Endodermal cell (in vitro differentiated cells): ENCODE data around the gene DENND1A. TPM values are rescaled to one million over a fixed set of nuclear protein-coding genes. Genes with fewer than 3 reads are reported as not detected.
A peak's percentile ranks its signal among the peaks of the same experiment; 100 is the strongest.

Experiments used
- DNase-seq: peaks from one replicate; pipeline ENCODE4 v3.0.0-alpha.2; 2017
- H3K27ac ChIP-seq: 2 replicates; pipeline ENCODE4 v1.5.1; 2013; ENCODE audit warnings: mild to moderate bottlenecking, low read depth, low read length, moderate library complexity
- H3K27me3 ChIP-seq: 2 replicates; pipeline ENCODE4 v1.6.1; 2013; ENCODE audit warnings: mild to moderate bottlenecking, low read length, moderate library complexity; ENCODE audit not compliant: insufficient read depth, control insufficient read depth, poor library complexity, severe bottlenecking
- H3K36me3 ChIP-seq: 2 replicates; pipeline ENCODE4 v1.7.0; 2013; ENCODE audit warnings: mild to moderate bottlenecking, low read length, moderate library complexity; ENCODE audit not compliant: control insufficient read depth, insufficient read depth
- H3K4me1 ChIP-seq: one replicate; pipeline ENCODE4 v1.7.0; 2013; ENCODE audit warnings: low read length; ENCODE audit not compliant: control insufficient read depth, insufficient read depth
- H3K4me3 ChIP-seq: 2 replicates; pipeline ENCODE4 v1.5.1; 2013; ENCODE audit warnings: mild to moderate bottlenecking, low read length, moderate library complexity
- H3K9ac ChIP-seq: 2 replicates; pipeline ENCODE4 v1.6.1; 2013; ENCODE audit warnings: mild to moderate bottlenecking, low read length, moderate library complexity; ENCODE audit not compliant: poor library complexity, severe bottlenecking; ENCODE audit errors: extremely low read depth
- H3K9me3 ChIP-seq: 2 replicates; pipeline ENCODE4 v1.6.1; 2013; ENCODE audit warnings: mild to moderate bottlenecking, low read length, moderate library complexity; ENCODE audit not compliant: control insufficient read depth
- H3K27ac Mint-ChIP-seq: 2 replicates; pipeline ENCODE4 v1.8.0; 2020; ENCODE audit warnings: mixed read lengths
- H3K27me3 Mint-ChIP-seq: 2 replicates; pipeline ENCODE4 v1.8.0; 2021; ENCODE audit warnings: mild to moderate bottlenecking, mixed read lengths; ENCODE audit not compliant: insufficient read depth
- H3K36me3 Mint-ChIP-seq: 2 replicates; pipeline ENCODE4 v1.8.0; 2020; ENCODE audit warnings: low read depth, mixed read lengths
- H3K4me1 Mint-ChIP-seq: 2 replicates; pipeline ENCODE4 v1.8.0; 2020; ENCODE audit warnings: mixed read lengths
- H3K4me3 Mint-ChIP-seq: 2 replicates; pipeline ENCODE4 v1.8.0; 2020; ENCODE audit warnings: mild to moderate bottlenecking, moderate library complexity, mixed read lengths
- H3K9me3 Mint-ChIP-seq: 2 replicates; pipeline ENCODE4 v1.8.0; 2020; ENCODE audit warnings: mild to moderate bottlenecking, mixed read lengths
- CTCF ChIP-seq: fragments of 200-600 bp; sonication (generic); conservative IDR thresholded peaks from 2 replicates; pipeline ENCODE4 v1.5.0; 2021; ENCODE audit warnings: antibody characterized with exemption, mild to moderate bottlenecking
- whole genome bisulfite sequencing, 2 experiments: methylation state at CpG; one replicate each; pipeline versions ENCODE4 v1.1.5 to v1.1.7; 2013; ENCODE audit warnings: missing lambda C conversion rate in 2 of 2, mixed read lengths in 1 of 2; ENCODE audit not compliant: insufficient coverage in 1 of 2, insufficient read length in 1 of 2; 5-methylcytosine and 5-hydroxymethylcytosine counted together
- total RNA-seq, 2 donors: library from RNA; stranded (reverse); fragmentation: NEBNext Ultra II Directional in 1 of 2; extraction: Animal tissue kit (Norgen Biotek cat#: 25700) in 1 of 2; gene quantifications; 2 replicates in 1 of 2; 3 replicates in 1 of 2; pipeline ENCODE4 v1.2.1, GENCODE V29; 2021

The DENND1A gene
- total RNA-seq, 2 donors from 2014 or later, result 29.5 to 38.4 TPM

GRCh38 chr9:123353984-123354591, 575.8 kb downstream of the DENND1A start:
- no peak overlapping the region for H3K4me3 ChIP-seq
- H3K9ac ChIP-seq, result no peak overlapping the region
- Mint-ChIP-seq H3K36me3 (no peaks in the 10 kb centered on the region), H3K9me3 (no peaks in the 10 kb centered on the region), H3K27ac (no peak overlapping the region), H3K27me3 (peaks cover 32% of the 10 kb centered on the region), H3K4me3 (no peak overlapping the region), H3K4me1 (peaks cover 27% of the 10 kb centered on the region)
- peak; percentile 96 for DNase-seq
- H3K27me3 ChIP-seq, result peaks cover 11% of the 10 kb centered on the region
- no peak overlapping the region for H3K27ac ChIP-seq
- H3K36me3 ChIP-seq, result no peaks in the 10 kb centered on the region
- peaks cover 15% of the 10 kb centered on the region for H3K4me1 ChIP-seq
- TF ChIP-seq CTCF, result peak; percentile 91
- no peaks in the 10 kb centered on the region for H3K9me3 ChIP-seq
- WGBS, 2 experiments, result 33 to 54% methylated on average over 5 to 20 of the region's 20 CpGs

DNA sequence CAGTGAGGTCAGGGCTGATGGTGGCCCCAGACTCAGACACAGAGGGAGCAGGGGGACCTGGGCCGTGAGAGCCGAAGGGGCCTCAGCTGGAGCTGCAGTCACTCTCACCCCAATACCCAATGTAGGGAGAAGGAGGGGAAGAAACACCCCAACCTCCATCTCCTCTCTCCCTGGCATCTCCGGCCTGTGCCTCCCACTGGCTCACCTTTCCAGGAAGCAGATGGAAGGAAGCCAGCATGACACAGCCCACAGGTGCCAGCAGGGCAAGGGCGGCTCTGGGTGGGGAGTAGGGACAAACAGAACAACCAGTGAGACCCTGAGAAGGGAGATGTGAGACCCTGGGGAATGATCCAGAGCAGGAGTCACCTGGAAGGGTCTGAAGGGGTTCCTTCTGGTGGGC, 576.9 kb downstream of the DENND1A start:
- H3K4me3 Mint-ChIP-seq, result no peak overlapping the region
- Histone ChIP-seq H3K36me3 (no peaks in the 10 kb centered on the region), H3K9me3 (no peaks in the 10 kb centered on the region), H3K27ac (no peak overlapping the region), H3K4me1 (peaks cover 9% of the 10 kb centered on the region), H3K4me3 (no peak overlapping the region), H3K27me3 (peaks cover 11% of the 10 kb centered on the region), H3K9ac (no peak overlapping the region)
- peaks cover 32% of the 10 kb centered on the region for H3K27me3 Mint-ChIP-seq
- H3K9me3 Mint-ChIP-seq, result no peaks in the 10 kb centered on the region
- TF ChIP-seq CTCF, result no peak
- no peak for DNase-seq
- H3K36me3 Mint-ChIP-seq, result no peaks in the 10 kb centered on the region
- whole genome bisulfite sequencing, 2 experiments, result 82 to 99% methylated on average over 2 to 3 of the region's 4 CpGs
- H3K27ac Mint-ChIP-seq, result no peak overlapping the region
- peaks cover 17% of the 10 kb centered on the region for H3K4me1 Mint-ChIP-seq

- Histone ChIP-seq H3K9ac (no peak overlapping the region), H3K4me1 (no peaks in the 10 kb centered on the region), H3K27me3 (peaks cover 11% of the 10 kb centered on the region), H3K27ac (no peak overlapping the region), H3K9me3 (no peaks in the 10 kb centered on the region), H3K36me3 (no peaks in the 10 kb centered on the region), H3K4me3 (no peak overlapping the region)
- Mint-ChIP-seq H3K4me1 (peaks cover 9% of the 10 kb centered on the region), H3K27ac (no peak overlapping the region), H3K36me3 (no peaks in the 10 kb centered on the region), H3K4me3 (no peak overlapping the region), H3K9me3 (no peaks in the 10 kb centered on the region), H3K27me3 (peaks cover 32% of the 10 kb centered on the region)
- 76 to 85% methylated on average over 7 to 8 of the region's 8 CpGs for WGBS, 2 experiments
- no peak for DNase-seq
- no peak for TF ChIP-seq CTCF
Observed at GRCh38 chr9:123350590-123351310, 579.2 kb downstream of the DENND1A start.
